ENCODE measurements around the gene RCSD1.

Gene RCSD1

GRCh38 chr1:167621780-167622313 lies 8.2 kb upstream of the RCSD1 start:
- Histone ChIP-seq H3K4me1 (ENCODE audit: insufficient read depth, low read length, severe bottlenecking) (peaks cover 76% of the 10 kb centered on the region), H3F3A (ENCODE audit: insufficient read depth, low read length) (peaks cover 7% of the 10 kb centered on the region; the same call in 1 of the 2 replicates), H3K9me2 (ENCODE audit: low read depth, low read length) (no peaks in the 10 kb centered on the region), H2AFZ (ENCODE audit: low read length) (no peak overlapping the region; the same call in 1 of the 2 replicates), H3K27ac (ENCODE audit: low read depth, low read length, poor library complexity, severe bottlenecking) (peak overlapping the region; percentile 98), H3K4me3 (ENCODE audit: low read depth, low read length, poor library complexity, severe bottlenecking) (no peak overlapping the region), H3K9me3 (ENCODE audit: low read length) (no peaks in the 10 kb centered on the region), H3K79me2 (ENCODE audit: insufficient read depth, low read length) (no peaks in the 10 kb centered on the region), H3K36me3 (ENCODE audit: insufficient read depth, low read length) (no peaks in the 10 kb centered on the region), H3K4me2 (ENCODE audit: low read length) (peak overlapping the region; percentile 8; the same call in 1 of the 2 replicates), H4K20me1 (ENCODE audit: insufficient read depth, low read length) (no peaks in the 10 kb centered on the region), H3K27me3 (ENCODE audit: insufficient read depth, low read length) (no peaks in the 10 kb centered on the region), H3K9ac (ENCODE audit: low read length) (peak overlapping the region; percentile 29; the same call in 1 of the 2 replicates)
- no peak for TF ChIP-seq CTCF (IDR thresholded peaks at IDR 0.05; ENCODE audit: low read length)
- TF ChIP-seq EZH2 (IDR thresholded peaks at IDR 0.05; ENCODE audit: borderline replicate concordance, low read length), result no peak

DNA sequence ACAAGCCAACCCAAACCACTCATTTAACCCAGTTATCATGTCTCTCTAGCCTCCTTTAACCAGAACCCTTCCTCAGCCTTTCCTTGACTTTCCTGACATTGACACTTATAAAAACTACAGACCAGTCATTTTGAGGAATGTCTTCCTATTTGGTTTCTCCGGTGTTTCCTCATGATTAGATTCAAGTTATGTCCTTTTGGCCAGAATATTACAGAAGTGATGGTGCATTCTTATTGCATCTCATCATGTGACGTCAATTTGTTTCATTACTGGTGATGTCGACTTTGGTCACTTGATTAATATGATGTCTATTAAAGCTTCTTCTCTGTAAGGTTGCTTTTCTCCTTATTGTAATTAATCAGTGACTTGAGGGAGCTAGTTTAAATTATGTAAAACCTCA lies 6.1 kb upstream of the RCSD1 start:
- Histone ChIP-seq H3K27ac (ENCODE audit: low read depth, low read length, poor library complexity, severe bottlenecking) (peak overlapping the region; percentile 98), H3K79me2 (ENCODE audit: insufficient read depth, low read length) (no peaks in the 10 kb centered on the region), H3K9ac (ENCODE audit: low read length) (no peak overlapping the region), H3K9me3 (ENCODE audit: low read length) (no peaks in the 10 kb centered on the region), H3K4me1 (ENCODE audit: insufficient read depth, low read length, severe bottlenecking) (peaks cover 76% of the 10 kb centered on the region), H3K4me3 (ENCODE audit: low read depth, low read length, poor library complexity, severe bottlenecking) (no peak overlapping the region), H3K4me2 (ENCODE audit: low read length) (no peak overlapping the region), H3K27me3 (ENCODE audit: insufficient read depth, low read length) (no peaks in the 10 kb centered on the region), H4K20me1 (ENCODE audit: insufficient read depth, low read length) (no peaks in the 10 kb centered on the region), H3K36me3 (ENCODE audit: insufficient read depth, low read length) (no peaks in the 10 kb centered on the region), H3K9me2 (ENCODE audit: low read depth, low read length) (no peaks in the 10 kb centered on the region), H2AFZ (ENCODE audit: low read length) (no peak overlapping the region), H3F3A (ENCODE audit: insufficient read depth, low read length) (no peaks in the 10 kb centered on the region; the same call in 1 of the 2 replicates)
- TF ChIP-seq CTCF (IDR thresholded peaks at IDR 0.05; ENCODE audit: low read length), result no peak
- TF ChIP-seq EZH2 (IDR thresholded peaks at IDR 0.05; ENCODE audit: borderline replicate concordance, low read length), result no peak

DNA sequence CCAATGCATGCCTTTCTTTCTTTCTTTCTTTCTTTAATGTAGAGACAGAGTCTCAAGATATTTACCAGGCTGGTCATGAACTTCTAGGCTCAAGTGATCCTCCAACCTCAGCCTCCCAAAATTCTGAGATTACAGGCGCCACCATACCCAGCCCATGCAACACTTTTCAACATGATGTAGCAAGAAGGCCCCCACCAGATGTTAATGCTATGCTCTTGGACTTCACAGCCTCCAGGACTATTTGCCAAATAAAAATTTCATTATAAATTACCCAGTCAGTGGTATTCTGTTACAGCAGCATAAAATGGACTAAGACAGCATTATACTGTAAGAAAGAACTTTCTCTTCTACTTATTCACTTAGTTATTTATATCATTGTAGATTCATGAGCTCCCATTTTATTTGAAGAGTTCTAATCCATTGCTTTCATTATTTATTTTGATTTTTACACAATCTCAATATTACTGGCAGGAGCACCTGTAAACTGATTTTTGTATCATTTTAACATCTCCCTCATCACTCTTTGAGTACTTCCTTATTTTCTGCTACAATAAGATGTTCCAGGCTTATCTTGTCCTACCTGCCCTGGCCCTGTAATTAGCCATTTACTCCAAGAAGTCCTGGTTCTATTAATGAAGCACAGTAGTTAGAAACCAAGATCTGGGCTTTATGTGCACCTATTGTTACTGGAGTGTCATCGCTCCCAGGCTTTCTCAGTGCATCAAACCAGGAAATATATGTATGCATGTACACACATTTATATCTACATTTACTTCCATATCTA lies 4.8 kb upstream of the RCSD1 start:
- Histone ChIP-seq H3K79me2 (ENCODE audit: insufficient read depth, low read length) (peaks cover 1% of the 10 kb centered on the region), H3K4me1 (ENCODE audit: insufficient read depth, low read length, severe bottlenecking) (peaks cover 73% of the 10 kb centered on the region), H3K27me3 (ENCODE audit: insufficient read depth, low read length) (no peaks in the 10 kb centered on the region), H3K9me2 (ENCODE audit: low read depth, low read length) (no peaks in the 10 kb centered on the region), H3K4me3 (ENCODE audit: low read depth, low read length, poor library complexity, severe bottlenecking) (no peak overlapping the region), H3K9me3 (ENCODE audit: low read length) (no peaks in the 10 kb centered on the region), H3F3A (ENCODE audit: insufficient read depth, low read length) (peaks cover 4% of the 10 kb centered on the region; the same call in 1 of the 2 replicates), H2AFZ (ENCODE audit: low read length) (no peak overlapping the region), H3K9ac (ENCODE audit: low read length) (no peak overlapping the region), H3K4me2 (ENCODE audit: low read length) (no peak overlapping the region), H3K36me3 (ENCODE audit: insufficient read depth, low read length) (no peaks in the 10 kb centered on the region), H4K20me1 (ENCODE audit: insufficient read depth, low read length) (no peaks in the 10 kb centered on the region), H3K27ac (ENCODE audit: low read depth, low read length, poor library complexity, severe bottlenecking) (peak overlapping the region; percentile 42)
- TF ChIP-seq CTCF (IDR thresholded peaks at IDR 0.05; ENCODE audit: low read length) (no peak), EZH2 (IDR thresholded peaks at IDR 0.05; ENCODE audit: borderline replicate concordance, low read length) (no peak)

Data from OCI-LY1 (cell line).